ENCODE data around the gene FGF22.
A peak's percentile ranks its signal among the peaks of the same experiment; 100 is the strongest.
"Not testable (repeated sequence)": the region's sequence is repeated elsewhere in the genome, so short reads cannot be mapped to it uniquely, and the experiment has no call there.

Gene FGF22
- long read RNA-seq, donor 1, partial matches to known transcripts: 0 of 2 reads
- long read RNA-seq, donor 1, other reads (novel, unspliced or antisense): 0 of 2 reads
- long read RNA-seq, donor 2: 0 reads
- long read RNA-seq, donor 3: 0 reads
- long read RNA-seq, donor 4: 0 reads
- long read RNA-seq, donor 5, partial matches to known transcripts: 0 of 2 reads
- long read RNA-seq, donor 5, other reads (novel, unspliced or antisense): 0 of 2 reads
- long read RNA-seq, donor 6: 0 reads
- long read RNA-seq, donor 7: 0 reads
- long read RNA-seq, donor 8: 0 reads

DNA sequence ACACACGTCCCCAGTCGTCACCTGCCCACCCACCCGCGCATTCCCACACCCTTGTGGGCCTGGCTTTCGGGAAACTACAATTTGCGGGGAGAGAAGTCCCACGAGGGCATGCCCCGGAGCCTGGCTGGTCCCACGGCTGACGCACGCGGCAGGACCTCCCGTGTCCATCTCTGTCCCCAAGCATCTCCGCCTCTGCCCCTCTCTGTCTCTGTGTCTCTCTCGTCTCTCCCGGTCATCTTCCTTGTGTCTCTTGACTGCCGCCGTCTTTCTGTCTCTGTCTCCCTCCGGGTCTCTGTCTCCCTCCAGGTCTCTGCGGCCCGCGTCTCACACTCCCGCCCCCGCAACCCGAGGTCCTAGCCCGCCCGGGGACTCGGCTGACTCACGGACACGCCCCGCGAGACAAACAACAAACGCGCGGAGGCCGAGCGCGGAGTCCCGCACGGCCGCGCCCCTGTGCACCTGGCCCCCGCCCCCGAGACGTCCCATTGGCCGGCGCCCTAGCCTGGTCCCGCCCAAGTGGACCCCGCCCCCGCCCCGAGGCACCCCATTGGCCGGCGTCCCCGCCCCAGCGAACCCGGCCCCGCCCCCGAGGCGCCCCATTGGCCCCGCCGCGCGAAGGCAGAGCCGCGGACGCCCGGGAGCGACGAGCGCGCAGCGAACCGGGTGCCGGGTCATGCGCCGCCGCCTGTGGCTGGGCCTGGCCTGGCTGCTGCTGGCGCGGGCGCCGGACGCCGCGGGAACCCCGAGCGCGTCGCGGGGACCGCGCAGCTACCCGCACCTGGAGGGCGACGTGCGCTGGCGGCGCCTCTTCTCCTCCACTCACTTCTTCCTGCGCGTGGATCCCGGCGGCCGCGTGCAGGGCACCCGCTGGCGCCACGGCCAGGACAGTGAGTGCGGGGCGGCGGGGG is at the start of gene FGF22:
FGF22 (plus strand) TSS at position 627 of the 908 bp plus-strand sequence; CDS start at position 674, 47 bp downstream.
- DNase-seq: peak; percentile 68

GRCh38 chr19:590396-590745 is 49.3 kb upstream of the FGF22 start:
- no peak for DNase-seq

DNA sequence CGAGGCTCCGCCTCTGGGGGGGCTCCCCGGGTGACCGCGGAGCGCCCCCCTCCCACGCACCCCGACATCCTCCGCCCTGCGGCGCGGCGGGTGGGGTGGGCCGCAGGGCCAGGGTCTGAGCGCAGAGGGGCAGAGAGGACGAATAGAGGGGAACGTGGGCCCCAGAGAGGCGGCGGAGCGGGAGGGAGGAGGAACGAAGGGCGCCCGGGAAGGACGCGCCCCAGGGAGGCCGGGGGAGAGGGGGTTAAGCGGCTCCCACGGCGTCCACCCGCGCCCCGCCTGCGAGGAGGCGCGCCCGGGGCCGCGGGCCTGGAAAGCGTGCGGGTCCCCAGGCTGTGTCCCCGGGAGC is 49.0 kb upstream of the FGF22 start:
- DNase-seq: no peak

DNA sequence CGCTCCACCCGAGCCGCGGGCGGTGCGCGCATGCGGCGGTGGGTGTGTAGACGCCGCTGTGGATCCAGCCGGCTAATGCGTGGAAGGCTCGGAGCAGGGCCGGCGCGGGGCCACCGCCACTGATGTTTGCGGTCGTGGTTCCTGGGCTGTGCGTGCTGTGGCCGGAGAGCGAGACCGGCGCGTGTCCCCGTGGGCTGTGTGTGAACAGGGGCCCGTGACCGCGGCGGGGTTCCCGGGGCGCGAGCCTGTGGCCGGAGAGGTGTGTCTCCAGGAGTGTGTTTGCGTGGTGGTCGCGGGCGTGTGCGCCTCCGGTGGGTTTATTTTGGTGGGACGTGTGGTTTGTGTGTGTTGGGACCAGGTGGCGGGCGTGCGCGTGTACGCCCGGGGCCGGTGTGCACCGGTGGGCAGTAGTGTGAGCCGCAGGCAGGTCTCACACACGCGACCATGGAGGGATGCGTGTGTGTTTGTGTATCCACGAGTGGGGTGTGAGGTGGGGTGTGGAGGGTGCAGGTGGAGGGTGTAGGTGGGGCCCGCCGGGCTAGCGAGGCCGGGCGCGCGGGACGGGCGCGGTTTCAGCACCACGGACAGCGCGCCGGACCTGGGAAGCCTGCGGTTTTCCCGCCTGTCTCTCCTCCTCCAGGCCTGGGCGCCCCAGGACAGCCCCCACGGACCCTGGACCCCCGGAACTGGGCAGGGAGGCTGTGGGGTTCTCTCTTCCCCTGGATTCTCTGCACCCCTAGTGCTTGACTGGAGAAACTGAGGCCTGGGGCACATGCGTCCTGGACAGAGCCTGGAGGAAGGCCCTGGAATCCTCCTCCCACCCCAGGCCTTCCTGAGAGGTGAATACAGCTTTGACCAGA is 48.4 kb upstream of the FGF22 start:
- peak; percentile 79 for DNase-seq

- DNase-seq: no peak
Observed at GRCh38 chr19:592101-592500, 47.6 kb upstream of the FGF22 start.

DNA sequence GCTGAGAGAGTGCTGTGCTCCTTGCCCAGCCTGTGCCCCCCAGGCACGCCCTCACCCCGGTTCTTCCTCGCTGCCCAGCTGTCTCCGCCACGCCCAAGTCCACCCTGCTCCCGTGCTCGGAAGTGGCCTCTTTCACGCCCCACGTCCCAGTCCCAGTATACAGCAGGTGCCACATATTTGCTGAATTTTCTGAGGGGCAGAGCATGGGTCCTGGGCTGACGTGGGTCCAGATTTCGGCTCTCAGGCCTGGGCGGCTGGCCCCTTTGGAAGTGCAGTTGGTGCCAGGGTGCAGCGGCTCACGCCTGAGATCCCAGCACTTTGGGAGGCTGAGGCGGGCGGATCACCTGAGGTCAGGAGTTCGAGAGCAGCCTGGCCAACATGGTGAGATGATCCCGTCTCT is 46.6 kb upstream of the FGF22 start:
- no peak for DNase-seq

GRCh38 chr19:593505-593904 is 46.2 kb upstream of the FGF22 start:
- no peak for DNase-seq

GRCh38 chr19:594265-594870 is 45.3 kb upstream of the FGF22 start:
- DNase-seq: no peak

DNA sequence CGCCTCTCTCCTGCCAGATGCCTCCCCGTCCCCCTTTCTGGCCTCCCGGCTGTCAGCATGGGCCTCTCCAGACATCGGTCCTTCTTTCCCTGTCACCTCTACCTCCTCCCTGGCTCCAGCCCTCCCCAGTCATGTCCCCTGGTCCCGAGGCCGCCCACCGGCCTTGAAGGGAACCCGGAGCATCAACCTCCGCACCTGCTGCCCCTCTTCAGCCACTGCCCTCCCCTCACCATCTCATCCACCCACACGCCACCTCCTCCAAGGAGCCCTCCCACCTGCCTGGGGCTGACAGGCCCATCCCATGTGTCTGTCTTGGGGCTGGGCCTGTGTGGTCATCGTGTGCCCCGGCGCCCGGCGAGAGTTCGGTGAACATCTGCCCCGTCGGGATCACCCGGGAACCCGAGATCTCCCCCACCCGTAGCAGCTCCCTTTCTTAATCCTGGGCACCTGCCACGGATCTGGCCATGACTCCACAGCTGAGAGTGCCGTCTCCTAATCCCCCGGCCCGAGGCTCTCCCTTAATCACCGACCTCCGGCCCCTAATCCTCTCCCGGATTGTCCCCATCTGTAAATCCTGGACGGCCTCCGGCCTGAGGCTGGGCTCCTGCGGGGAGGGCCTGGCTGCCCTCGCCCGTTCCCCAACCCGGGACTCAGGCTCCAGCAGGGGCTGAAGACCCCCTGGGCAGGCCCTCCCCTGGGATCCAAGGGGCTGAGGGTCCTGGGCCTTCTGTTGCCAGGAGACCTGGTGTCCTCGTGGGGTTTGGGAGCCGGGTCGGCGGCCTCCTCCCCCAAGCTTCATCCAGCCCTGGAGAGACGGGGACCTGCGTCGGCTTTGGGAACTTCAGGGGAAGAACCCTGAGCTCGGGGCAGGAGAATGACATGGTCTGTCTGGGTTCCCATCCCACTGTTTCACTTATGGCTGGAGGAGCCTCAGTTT is 44.1 kb upstream of the FGF22 start:
- no peak for DNase-seq

GRCh38 chr19:596263-596655 is 43.4 kb upstream of the FGF22 start:
- no peak for DNase-seq

DNA sequence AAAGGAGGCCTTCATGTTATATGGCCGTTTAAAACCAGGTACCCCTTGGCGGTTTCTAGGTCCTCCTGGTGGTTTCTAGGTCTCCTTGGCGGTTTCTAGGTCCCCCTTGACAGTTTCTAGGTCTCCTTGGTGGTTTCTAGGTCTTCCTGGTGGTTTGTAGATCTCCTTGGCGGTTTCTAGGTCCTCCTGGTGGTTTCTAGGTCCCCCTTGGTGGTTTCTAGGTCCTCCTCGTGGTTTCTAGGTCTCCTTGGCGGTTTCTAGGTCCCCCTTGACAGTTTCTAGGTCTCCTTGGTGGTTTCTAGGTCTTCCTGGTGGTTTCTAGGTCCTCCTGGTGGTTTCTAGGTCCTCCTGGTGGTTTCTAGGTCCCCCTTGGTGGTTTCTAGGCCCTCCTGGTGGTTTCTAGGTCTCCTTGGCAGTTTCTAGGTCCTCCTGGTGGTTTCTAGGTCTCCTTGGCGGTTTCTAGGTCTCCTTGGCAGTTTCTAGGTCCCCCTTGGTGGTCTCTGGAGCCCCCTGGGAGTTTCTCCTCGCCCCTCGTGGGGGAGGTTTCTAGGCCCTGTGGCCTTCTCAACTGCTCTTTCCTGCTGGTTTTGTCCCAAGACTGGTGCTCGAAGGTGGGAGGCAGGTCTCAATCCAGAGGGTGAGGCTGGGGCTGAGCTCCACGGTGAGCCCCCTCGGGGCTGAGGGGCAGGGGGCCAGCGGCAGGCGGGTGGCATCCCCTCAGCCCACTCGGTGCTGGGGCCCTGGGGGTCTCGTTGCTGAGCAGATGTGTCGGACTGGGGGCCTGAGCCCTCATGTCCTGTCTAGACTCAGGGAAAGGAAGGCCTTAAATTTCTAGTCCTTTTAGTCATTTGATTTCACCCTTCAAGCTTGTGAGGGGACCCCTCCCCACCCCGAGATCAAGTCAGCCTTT is 42.0 kb upstream of the FGF22 start:
- DNase-seq: no peak

GRCh38 chr19:601310-601709 is 38.4 kb upstream of the FGF22 start:
- DNase-seq: no peak

DNA sequence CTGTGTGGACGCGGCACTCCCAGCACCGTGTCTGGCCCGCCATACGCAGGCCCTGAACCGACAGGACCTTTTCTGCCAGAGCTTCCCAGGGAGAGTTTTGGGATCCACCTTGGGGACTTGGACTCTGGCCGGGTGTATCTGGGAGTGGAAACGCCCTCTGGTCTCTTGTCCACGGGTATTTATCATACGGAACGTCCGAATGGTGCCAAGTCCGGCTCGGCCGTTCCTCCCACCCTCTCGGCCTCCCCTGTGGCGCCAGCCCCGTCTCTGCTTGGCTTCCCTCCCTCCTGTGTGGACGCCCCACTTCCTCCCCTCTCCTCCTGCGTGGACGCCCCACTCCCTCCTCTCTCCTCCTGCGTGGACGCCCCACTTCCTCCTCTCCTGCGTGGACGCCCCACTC is 37.9 kb upstream of the FGF22 start:
- no peak for DNase-seq

- no peak for DNase-seq
Observed at GRCh38 chr19:602391-603301, 37.0 kb upstream of the FGF22 start.

DNA sequence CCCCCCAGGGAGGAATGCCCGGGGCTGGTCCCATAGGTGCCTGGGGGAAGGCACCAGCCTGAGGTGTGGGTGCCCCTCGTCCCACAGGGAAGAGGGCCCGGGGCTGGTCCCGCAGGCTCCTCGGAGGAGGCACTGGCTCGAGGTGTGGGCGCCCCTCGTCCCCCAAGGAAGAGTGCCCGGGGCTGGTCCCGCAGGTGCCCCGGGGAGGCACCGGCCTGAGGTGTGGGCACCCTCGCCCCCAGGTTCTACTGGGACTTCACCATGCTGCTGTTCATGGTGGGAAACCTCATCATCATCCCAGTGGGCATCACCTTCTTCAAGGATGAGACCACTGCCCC is 36.4 kb upstream of the FGF22 start:
- DNase-seq: not testable (repeated sequence)

DNA sequence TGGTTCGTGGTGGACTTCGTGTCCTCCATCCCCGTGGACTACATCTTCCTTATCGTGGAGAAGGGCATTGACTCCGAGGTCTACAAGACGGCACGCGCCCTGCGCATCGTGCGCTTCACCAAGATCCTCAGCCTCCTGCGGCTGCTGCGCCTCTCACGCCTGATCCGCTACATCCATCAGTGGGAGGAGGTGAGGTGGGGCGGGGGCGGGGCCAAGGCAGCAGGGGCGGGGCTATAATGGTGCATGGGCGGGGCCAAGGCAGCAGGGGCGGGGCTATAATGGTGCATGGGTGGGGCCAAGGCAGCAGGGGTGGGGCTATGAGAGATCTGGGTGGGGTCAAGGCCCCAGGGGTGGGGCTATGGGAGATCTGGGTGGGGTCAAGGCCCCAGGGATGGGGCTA is 35.9 kb upstream of the FGF22 start:
- not testable (repeated sequence) for DNase-seq

DNA sequence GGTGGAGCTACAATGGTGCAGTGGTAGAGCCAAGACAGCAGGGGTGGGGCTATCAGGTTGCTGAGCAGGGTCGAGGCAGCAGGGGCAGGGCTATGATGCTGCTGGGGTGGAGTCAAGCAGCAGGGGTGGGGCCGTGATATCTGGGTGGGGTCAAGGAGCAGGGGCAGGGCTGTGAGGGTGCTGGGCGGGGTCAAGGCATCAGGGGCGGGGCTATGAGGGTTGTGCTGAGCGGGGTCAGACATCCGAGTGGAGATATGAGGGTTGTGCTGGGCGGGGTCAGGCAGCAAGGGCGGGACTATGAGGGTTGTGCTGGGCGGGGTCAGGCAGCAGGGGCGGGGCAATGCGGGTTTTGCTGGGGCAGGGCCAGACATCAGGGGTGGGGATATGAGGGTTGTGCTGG is 35.3 kb upstream of the FGF22 start:
- DNase-seq: no peak

DNA sequence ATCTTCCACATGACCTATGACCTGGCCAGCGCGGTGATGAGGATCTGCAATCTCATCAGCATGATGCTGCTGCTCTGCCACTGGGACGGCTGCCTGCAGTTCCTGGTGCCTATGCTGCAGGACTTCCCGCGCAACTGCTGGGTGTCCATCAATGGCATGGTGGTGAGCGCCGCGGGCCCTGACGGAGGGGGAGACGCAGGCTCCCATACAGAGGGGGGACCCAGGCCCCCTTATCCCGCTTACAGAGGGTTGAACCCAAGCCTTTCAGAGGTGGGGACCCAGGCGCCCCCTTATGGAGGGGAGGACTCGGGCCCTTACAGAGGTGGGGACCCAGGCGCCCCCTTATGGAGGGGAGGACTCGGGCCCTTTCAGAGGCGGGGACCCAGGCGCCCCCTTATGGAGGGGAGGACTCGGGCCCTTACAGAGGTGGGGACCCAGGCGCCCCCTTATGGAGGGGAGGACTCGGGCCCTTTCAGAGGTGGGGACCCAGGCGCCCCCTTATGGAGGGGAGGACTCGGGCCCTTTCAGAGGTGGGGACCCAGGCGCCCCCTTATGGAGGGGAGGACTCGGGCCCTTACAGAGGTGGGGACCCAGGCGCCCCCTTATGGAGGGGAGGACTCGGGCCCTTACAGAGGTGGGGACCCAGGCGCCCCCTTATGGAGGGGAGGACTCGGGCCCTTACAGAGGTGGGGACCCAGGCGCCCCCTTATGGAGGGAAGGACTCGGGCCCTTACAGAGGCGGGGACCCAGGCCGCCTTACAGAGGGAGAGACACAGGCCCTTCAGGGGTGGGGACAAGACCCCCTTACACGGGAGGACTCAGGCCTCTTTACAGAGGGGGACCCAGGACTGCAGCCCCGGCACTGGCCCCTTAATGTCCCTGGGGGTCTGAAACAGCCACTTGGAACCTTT is 34.4 kb upstream of the FGF22 start:
- DNase-seq: not testable (repeated sequence)

Data from right kidney (tissue), 9 donors.